ENCODE measurements around the gene PITX3. TPM values are rescaled to one million over a fixed set of nuclear protein-coding genes. Genes with fewer than 3 reads are reported as not detected.
"Not testable (repeated sequence)": the region's sequence is repeated elsewhere in the genome, so short reads cannot be mapped to it uniquely, and the experiment has no call there.

Gene PITX3
- polyA plus RNA-seq, 1 donor, result 25.3 TPM

DNA sequence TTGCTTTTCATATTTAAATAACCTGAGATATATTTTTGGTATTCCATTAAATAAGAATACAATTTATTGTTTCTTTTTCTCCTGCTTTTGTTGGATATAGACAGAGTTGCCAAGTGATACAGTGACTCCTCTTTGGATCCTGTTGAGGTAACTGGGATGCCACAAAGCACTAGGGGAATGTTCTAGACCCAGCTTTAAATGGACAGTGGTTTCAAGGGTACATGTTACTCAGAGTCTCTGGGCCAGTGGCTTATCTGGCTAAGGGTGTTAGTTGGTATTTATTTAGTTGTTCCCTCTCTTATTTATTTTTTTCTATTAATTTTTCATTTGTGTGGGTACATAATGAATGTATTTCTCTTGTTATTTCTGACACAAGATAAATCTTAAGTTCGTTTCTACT, 13.1 kb upstream of the PITX3 start:
- DNase-seq, result no peak

DNA sequence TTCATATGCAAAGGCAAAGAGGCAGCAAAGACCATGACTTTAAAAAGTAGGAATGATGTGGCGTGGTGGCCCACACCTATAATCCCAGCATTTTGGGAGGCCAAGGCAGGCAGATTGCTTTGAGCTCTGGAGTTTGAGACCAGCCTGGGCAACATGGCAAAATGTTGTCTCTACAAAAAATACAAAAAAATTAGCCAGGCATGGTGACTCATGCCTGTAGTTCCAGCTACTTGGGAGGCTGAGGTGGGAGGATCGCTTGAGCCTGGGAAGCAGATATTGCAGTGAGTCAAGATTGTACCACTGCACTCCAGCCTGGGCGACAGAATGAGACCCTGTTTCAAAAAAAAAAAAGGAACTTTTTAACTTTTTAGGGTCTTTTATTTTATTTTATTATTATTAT, 11.2 kb upstream of the PITX3 start:
- DNase-seq, result not testable (repeated sequence)

DNA sequence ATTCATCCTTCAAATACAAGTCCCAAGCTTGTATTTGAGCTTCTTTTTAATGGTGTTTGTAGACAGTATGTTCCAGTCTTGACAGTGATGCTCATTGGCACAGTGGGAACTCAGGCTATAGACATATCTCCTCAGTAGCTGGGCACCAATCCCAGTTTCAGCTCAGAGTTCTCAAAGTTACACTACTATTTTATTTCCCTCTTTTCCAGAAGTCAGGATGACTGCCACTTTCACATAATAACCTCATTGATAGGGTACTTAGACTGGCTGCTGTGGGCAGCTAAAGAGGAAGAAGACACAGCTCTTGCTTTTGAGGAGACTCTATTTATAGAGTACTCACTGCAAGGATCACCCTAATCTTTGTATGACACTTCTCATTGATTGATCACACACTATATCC, 6.4 kb upstream of the PITX3 start:
- DNase-seq, result no peak

DNA sequence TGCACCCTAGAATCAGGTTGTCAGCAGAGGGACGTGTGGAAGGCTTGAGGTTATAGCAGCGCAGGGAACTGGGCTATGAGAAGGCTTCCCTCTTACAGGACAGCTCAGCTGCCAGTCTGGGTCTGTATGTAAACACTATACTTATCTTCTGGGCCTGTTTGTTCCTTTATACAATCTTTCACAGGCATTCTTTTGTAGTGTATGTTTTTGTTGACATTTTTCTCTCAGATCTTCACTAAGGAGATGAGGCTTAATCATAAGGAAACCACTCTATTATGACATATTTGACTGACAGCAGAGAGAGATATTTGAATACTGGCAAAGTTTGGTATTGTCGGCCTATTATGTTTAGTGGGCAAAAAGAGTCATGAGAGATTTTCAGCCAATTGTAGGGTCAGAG, 4.9 kb upstream of the PITX3 start:
- no peak for DNase-seq

DNA sequence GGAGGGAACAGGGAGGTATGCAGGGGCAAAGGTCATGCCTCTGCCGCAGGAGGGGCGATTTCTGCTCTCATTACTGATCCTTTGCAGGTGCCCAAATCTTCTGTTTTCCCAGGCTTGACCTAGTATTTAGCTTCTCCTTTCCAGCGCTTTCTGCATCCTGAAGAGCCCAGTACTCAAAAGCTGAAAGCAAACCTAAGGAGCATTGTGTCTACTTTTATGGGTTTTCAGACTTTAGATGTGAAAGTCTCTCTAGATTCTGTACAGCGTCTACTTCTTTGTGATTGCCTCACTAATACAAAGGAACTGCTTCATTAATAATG, 4.6 kb upstream of the PITX3 start:
- DNase-seq, result no peak

DNA sequence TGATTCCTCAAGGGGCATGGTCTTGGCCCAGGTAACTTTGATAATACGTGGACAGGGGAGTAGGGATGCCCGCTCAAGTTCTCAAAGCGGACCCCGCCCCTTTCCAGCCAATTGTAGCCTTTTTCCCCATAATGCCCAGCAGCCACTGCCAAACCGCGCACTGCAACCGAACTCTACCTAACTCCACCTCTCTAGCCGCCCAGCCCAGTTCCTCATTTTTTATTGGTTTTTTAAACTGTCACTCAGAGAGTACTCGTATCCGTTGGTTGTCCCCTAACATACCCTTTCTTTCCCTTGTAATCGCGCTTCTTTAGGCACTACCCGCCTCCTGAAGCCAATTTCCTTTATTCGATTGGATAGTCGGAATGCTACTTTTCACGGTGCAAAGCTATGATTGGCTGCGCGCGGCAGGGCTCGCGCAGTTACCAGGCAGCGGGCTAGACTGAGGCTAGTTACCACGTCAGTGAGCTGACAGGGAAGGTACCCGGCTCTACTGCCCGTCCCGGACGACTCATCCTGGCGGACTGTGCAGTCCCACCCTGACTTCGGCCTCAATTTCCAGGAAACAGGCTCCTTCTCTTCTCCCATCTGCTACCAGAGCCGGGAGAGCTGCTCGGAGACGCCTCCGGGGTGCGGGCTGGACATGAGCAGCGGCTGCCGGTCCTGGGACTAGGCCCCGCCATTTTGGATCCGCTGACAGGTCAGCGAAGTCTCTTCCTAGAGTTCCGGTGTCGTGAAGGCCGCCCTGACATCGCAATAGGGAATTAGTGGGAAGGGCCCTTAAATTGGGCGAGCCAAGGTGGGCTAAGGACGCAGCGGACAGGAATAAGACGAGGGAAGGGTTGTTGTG, 4.0 kb upstream of the PITX3 start, which contains the start of gene GBF1:
Gene GBF1, plus strand, starts transcription at position 451 of the 850 bp plus-strand sequence. CDS start 13,407 bp downstream, outside the sequence.
- DNase-seq, result peak; percentile 96

DNA sequence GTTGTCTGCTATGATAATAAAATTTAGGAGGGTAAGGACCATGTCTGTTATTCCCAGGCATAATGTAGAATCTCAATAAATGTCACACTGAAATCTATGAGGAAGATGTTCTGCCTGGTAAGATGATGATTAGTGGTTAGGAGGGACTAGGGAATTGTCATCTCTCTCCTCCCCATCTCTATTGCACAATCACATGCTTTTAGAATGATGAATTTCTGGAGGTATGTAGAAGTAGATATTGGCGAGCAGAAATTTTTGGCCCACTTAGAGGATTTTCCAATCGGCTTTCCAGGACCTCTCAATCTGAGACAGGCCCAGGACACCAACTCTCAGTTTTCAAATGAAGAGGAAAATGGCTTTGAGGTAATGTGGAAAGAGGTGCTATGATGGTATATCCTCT, 2.0 kb upstream of the PITX3 start:
- no peak for DNase-seq

DNA sequence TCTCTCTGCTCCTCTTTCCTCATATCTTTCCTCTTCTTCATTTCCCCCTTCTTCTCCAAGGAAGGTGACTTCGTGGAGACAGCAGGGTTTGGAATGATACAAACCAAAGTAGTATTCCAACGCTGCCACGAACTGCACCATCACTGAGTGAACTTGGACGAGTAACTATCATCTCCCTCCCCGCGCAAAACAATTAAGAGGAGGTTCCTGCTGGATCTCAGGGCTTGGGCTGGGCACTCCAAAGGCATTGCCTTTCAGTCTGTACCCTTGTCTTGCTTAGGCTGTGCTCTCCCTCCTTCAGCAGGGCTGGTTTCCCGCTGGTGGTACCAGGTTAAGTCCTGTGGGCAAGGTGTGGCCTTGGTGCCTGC, 790 bp upstream of the PITX3 start:
- DNase-seq, result no peak

DNA sequence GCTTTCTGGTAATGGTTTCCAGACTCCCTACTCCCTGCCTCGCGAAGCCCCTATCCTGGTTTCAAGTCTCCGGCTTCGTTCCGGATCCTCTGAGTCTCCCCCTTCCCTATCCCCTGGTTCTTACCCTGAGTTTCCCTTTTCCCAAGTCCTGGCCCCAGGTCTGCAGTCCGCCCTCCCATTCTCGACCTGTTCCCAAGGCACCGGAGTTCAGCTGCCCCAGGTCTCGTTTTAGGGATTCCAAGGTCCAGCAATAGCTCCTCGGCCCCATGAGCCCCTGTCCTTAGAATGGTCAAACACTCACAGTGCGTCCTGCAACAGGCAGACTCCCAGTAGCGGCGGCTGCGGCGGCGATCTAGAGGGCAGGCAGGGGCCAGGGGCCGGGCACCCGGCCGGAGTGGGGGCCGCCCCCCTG, 274 bp downstream of the PITX3 start:
- DNase-seq, result no peak

DNA sequence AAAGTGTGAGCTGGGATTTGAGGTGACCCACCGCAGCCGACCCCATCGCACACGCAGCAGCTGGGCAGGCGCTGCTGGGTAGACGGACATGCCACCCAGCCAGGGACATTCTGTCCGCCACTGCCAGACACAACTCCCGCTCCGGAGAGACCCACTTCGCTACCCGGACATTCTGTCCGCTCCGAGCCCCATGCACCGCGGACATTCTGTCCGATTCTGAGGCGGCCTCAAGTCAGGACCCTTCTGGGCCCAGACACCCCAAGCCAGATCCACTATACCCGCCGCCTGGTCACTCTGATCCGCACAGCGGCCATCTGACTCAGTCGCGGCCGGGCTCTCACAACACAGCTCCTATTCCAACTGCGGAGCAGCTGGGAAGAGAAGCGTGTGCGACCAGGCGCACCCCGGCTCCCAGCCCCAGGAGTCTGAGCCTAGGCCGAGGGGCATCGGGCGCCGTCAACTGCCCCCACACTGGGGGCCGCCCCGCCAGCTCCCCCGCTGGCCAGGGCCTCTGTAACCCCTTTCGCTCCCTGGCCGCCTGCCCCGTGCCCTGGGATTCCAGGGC, 763 bp downstream of the PITX3 start:
- DNase-seq, result no peak

DNA sequence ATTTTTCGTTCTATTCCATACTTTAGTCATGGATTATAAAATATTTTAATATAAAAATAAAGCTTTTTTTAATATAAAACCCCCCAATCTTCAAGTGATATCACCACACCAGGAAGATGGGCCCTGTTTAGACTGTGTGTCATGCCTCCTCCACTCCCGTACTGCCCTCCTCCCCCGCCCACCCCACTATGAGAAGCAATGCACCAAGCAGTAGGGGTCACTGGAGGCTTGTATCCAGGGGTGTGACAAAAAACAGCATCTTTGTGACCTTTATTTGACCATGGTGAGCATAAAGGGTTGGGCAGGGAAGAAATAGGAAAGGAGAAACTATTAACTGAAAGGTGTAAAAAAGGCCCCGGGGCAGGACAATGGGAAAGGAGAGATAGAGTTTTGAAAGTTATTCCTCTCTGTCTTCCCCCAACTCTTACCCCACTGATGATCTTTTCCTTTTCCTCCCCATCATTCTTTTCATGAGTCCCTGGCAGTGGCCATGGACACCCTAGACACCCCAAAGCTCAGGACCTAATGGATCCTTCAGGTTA, 3.5 kb downstream of the PITX3 start:
- DNase-seq, result no peak

DNA sequence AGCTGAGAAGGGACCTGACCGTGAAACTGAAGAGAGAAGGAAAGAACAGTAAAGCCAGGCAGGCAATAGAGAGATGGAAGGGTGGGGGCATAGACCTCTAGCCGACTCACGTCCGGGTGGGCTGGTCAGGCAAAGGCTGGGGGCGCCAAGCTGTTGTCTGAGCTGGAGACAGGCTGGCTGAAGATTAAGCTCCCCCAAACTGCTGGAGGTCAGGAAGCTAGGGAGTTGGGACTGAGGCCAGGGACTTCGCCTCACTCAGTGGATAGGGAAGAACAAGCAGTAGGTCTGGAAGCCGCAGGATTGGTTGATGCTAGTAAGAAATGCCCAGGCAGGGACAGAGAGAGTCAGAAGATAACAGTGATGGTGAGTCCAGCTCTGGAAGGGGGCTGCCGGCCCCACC, 5.3 kb downstream of the PITX3 start:
- no peak for DNase-seq

DNA sequence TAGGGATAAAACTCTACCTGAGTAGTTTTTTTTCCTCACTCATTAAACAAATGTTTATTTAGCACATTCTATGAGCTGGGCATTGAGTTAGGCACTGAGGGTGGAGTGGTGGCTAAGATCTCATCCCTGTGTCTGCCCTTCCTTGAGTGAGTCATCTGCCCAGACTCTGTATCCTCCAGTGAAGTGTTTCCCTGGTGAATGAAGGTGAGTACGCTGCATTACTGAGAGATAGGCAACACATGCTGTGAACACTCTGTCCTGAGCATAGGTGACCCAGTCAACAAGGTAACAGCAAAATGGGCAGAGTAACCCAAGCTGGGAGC, 5.8 kb downstream of the PITX3 start:
- DNase-seq, result no peak

DNA sequence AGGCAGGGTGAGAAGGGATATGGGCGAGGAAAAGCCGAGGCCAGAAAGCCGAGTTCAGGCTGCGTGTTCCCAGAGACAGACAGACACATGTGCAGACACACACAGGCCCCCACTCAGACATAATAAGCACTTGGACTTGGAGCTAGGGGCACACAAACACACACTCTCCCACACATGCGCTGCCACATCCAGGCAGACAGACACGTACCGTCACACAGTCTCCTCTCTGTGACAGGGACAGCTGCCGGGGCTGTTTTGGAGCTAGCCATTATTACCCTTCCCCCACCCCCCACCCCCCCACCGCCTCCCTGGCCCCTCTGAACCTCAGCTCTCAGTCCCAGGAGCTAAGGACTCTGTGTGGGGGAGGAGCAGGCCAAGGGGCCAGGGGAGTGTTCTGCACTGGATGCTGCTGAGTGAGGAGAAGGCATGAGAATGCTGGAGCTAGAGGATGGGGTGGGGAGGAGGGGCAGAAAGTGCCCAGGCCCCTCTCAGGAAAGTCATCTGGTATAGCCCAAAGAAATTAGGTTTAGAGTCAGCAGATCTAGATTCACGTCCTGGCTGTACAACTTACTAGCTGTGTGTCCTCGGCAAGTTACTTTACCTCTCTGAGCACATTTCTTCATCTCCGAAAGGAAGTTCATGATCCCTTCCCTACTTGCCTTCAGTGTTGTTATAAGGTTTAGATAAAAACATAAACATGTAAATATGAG, 6.3 kb downstream of the PITX3 start:
- DNase-seq, result no peak

DNA sequence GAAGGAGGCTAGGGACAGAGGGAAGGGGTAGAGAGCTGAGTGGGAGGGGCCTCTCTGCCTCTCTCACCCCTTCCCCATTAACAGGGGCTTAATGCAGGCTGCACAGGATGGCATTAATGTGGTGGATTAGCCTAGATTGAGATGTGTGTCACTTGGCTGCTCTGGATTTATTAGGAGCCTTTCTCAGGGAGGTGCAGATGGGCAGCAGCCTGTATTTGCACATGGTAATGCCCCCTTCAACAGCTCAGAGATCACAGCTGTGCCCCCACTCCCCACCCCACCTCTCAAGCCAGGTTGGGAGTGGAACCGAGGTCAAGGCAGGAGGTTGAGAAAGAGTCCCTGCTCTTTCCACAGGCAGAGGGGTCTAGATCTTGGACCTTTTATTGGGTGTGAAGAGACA, 7.3 kb downstream of the PITX3 start:
- no peak for DNase-seq

DNA sequence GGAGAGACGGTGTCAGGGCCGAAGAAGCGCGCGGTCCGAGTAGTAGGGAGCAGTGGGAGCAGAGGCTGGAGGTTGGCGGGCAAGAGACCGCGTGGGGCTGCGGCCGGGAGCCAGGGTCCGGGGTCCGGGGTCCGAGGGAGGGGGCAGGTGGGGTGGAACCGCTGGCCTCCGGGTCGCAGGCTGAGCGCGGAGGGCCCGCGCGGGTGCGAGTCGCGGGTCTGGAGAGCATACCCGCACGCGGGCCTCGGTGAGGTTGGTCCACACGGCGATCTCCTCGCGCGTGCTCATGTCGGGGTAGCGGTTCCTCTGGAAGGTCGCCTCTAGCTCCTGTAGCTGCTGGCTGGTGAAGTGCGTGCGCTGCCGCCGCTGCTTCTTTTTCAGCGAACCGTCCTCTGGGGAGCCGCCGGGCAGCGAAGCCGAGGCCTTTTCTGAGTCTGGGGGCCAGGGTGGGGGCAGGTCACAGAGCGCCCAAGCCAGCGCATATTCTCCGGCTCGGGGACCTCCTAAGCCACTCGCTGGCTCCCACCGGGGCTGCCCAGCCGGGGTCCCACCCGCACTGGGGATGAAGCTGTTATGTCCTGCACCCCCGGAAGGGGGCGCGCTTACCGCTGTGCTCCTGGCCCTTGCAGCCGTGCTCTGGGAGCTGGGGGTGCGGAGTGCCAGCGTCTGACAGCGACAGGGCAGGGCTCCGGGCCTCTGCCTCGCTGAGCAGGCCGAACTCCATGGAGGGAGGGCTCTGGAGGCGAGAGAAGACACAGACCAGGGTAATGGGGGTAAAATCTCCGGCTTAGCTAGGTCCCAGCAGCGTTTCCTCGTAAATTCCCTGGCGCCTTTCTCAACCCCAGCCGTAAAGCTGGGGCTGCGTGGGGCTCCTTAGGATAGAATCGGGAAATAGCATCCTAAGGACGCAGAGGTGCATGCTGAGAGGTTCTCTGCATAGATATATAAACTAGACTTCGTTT, 9.7 kb downstream of the PITX3 start:
- no peak for DNase-seq

DNA sequence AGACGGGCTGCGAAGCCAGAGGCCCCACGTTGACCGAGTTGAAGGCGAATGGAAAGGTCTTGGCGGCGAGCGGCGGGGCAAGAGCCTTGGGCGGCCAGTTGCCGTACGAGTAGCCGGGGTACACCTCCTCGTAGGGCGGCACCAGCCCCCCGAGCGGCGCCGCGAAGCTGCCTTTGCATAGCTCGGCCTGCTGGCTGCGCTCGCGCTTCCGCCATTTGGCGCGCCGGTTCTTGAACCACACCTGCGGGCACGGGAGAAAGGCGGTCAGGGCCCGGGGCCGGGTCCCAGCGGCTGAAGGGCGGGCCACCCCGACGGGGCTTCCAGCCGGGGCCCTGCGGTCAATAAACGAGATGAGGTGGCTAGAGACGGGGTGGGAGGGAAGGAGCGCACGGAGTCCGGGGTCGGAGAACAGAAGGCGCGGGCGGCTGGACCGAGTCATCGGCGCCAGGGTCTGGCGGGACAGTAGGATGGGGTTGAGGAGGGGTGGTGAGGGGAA, 10.4 kb downstream of the PITX3 start:
- no peak for DNase-seq

DNA sequence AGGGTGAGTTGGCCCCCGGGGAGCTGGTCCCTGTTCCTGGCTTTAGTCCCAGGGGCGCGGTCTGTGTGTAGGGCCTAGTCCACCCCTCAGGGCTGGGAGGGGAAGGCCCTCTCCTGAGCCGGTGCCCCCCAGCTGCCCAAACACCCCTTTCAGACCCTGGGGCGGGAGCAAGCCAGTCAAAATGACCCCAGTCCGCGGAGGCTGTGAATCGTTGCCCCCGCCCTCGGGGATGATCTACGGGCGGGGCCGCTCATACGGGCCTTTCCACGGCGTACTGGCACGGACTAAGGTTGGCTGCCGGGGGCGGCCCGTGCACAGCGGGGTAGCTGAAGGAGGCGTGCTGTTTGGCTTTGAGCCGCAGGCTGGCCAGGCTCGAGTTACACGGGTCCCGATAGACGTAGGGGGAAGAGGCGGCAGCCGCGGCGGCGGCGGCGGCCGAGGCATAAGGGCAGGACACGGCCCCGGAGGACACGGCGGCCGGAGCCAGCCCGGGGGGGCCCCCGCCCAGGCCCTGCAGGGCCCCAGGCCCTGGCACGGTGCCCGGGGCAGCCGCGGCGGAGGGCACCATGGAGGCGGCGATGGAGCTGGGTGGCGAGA, 10.9 kb downstream of the PITX3 start:
- peak; percentile 45 for DNase-seq

DNA sequence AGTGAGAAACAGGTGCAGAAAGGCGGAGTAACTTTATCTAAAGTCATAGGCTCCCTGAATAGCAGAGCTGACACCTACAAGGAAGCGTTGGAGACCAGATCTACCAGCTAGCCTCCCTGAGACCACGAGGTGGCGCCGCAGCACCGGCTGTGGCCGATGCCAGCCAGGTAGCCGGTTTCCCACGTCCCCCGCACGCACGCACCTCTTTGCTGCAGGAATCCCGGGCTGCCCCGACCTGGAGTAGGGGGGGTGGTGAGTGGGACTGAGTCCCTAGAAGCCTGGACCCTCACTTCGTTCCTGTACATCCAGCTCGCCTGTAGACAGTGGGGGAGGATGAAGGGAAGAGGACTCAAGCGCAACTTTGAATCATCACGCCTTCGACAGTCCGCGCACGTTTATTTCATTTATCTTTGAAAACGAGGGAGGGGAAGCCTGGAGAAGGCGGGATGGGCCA, 11.5 kb downstream of the PITX3 start:
- peak; percentile 79 for DNase-seq

DNA sequence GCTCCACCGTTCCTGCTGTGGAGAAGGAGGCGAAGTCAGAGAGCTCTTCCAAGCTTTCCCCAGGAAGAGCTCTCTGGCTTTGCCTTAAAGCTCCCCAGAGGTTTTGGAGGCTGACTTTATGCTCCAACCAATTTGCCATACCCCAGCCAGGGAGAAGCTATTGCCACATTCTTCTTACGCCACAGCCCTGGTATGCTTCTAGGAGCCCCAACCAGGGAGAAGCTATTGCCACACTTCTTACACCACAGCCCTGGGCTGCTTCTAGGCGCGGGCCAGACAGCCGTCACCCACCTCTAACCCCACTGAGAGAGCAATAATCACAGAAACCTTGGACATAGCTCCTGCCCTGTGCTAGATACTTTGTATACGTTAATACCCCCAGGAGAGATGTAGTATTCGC, 14.3 kb downstream of the PITX3 start:
- DNase-seq, result no peak

DNA sequence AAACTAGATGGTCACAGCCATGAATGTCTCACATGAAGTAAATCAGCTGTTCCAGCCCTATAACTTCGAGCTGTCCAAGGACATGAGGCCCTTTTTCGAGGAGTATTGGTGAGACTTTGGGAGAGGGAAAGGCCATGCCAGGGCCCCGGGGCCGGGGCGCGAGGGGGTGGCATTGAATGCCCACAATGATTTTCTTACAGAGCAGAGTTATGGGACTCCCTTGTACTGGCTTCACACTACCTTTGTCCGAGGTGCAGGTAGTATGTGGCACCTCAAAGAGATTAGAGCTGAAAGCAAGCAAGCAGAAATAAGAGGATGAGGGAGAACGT, 14.8 kb downstream of the PITX3 start:
- DNase-seq, result no peak
